Activated CD8-positive, alpha-beta memory T cell treated with anti-CD3 and anti-CD28 coated beads, Interleukin-2, amount 10 ng/mL, durations not matched to agents 7 days and 5 days (primary cell): ENCODE results near the gene ZNF611. TPM values are rescaled to one million over a fixed set of nuclear protein-coding genes. Genes with fewer than 3 reads are reported as not detected.
A peak's percentile ranks its signal among the peaks of the same experiment; 100 is the strongest.
"Not testable (repeated sequence)": the region's sequence is repeated elsewhere in the genome, so short reads cannot be mapped to it uniquely, and the experiment has no call there.

Experiments used
- ATAC-seq: fragments of 150-1000 bp; cut with Tn5 transposase; one replicate; pipeline ENCODE4 v1.10.0; 2021; ENCODE audit warnings: moderate library complexity
- CTCF ChIA-PET: fragments of 350-600 bp; sonication (Branson Sonifier 250); formaldehyde crosslinking; loops from one replicate; lab custom pipeline; 2021; ENCODE audit warnings: antibody characterized with exemption; lab: Charles Lee
- DNase-seq: peaks from one replicate; pipeline ENCODE4 v3.0.0-alpha.2; 2020
- H3K27ac Mint-ChIP-seq: one replicate; pipeline ENCODE4 v1.8.0; 2021; ENCODE audit warnings: mild to moderate bottlenecking, mixed read lengths
- H3K27me3 Mint-ChIP-seq: one replicate; pipeline ENCODE4 v1.8.0; 2021; ENCODE audit warnings: mixed read lengths
- H3K36me3 Mint-ChIP-seq: one replicate; pipeline ENCODE4 v1.8.0; 2021; ENCODE audit warnings: mild to moderate bottlenecking, mixed read lengths
- H3K4me1 Mint-ChIP-seq: one replicate; pipeline ENCODE4 v1.8.0; 2021; ENCODE audit warnings: mixed read lengths
- H3K4me3 Mint-ChIP-seq: one replicate; pipeline ENCODE4 v1.8.0; 2021; ENCODE audit warnings: mild to moderate bottlenecking, moderate library complexity, mixed read lengths
- H3K9me3 Mint-ChIP-seq: one replicate; pipeline ENCODE4 v1.8.0; 2022; ENCODE audit warnings: low read depth, mixed read lengths
- total RNA-seq, 2 experiments: library from RNA; stranded (reverse); gene quantifications; one replicate each; pipeline ENCODE4 v1.2.3, GENCODE V29; 2021

ZNF611 gene
- total RNA-seq, 2 experiments from 2014 or later, result 30.7 to 32.1 TPM

DNA sequence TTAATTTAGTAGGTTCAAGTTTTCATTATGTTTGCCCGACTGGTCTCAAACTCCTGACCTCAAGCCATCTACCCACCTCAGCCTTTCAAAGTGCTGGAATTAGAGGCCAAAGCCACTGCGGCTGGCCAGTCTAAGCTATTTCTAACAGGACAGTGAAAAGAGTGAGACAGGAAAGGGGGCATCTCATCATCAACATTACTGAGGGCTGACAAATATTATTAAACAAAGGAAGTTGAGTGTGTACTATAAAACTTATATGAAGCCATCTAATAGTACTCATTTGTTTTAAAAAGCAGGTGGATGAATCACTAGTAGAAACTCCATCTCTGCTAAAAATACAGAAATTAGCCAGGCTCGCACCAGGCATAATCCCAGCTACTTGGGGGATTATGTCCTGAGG lies 24.3 kb downstream of the ZNF611 start:
- Mint-ChIP-seq H3K4me3 (no peak overlapping the region), H3K36me3 (peaks cover 88% of the 10 kb centered on the region), H3K9me3 (peaks cover 43% of the 10 kb centered on the region), H3K27ac (no peak overlapping the region), H3K27me3 (no peaks in the 10 kb centered on the region), H3K4me1 (peaks cover 21% of the 10 kb centered on the region)
- no peak for ATAC-seq
- CTCF ChIA-PET, result no interaction called here
- DNase-seq, result no peak

DNA sequence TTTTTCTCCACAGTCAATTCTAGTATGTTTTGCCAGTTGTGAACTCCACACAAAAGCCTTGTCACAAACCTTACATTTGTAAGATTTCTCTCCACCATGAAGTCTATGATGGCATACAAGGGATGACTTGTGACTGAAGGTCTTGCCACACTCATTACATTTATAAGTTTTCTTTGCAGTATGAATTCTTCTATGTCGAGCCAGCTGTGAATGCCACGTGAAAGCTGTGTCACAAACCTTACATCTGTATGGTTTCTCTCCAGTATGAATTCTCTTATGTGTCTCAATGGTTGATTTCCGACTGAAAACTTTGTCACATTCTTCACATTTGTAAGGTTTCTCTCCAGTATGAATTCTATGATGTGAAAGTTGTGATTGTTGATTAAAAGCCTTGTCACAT lies 29.2 kb downstream of the ZNF611 start:
- not testable (repeated sequence) for H3K4me1 Mint-ChIP-seq, ATAC-seq, H3K27me3 Mint-ChIP-seq

DNA sequence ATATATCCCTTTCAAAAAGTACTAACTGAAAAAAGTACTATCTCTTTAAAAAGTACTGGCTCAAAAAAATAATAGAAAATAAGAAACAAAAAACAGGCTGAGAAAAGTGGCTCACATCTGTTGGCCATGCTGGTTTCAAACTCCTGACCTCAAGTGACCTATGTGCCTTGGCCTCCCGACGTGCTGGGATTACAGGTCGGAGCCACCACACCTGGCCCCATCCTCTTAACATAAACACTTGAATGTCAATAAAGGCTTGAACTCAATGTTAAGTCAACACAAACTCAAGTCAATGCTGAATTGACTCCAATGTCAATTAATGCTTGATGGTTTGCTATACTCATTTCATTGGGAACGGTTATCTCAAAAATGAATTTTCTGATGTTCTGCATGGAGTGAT lies 30.9 kb downstream of the ZNF611 start:
- no peak overlapping the region for H3K4me3 Mint-ChIP-seq
- ATAC-seq, result no peak
- H3K27ac Mint-ChIP-seq, result no peak overlapping the region
- H3K27me3 Mint-ChIP-seq, result no peaks in the 10 kb centered on the region
- peaks cover 52% of the 10 kb centered on the region for H3K9me3 Mint-ChIP-seq
- peaks cover 57% of the 10 kb centered on the region for H3K36me3 Mint-ChIP-seq
- no peak for DNase-seq
- CTCF ChIA-PET, result no interaction called here
- H3K4me1 Mint-ChIP-seq, result no peaks in the 10 kb centered on the region

More for the DNA sequence above, 29.2 kb downstream of the ZNF611 start:
- Mint-ChIP-seq H3K36me3 (peaks cover 68% of the 10 kb centered on the region), H3K9me3 (peaks cover 53% of the 10 kb centered on the region)
- DNase-seq, H3K4me3 Mint-ChIP-seq, H3K27ac Mint-ChIP-seq, CTCF ChIA-PET: not testable (repeated sequence)

DNA sequence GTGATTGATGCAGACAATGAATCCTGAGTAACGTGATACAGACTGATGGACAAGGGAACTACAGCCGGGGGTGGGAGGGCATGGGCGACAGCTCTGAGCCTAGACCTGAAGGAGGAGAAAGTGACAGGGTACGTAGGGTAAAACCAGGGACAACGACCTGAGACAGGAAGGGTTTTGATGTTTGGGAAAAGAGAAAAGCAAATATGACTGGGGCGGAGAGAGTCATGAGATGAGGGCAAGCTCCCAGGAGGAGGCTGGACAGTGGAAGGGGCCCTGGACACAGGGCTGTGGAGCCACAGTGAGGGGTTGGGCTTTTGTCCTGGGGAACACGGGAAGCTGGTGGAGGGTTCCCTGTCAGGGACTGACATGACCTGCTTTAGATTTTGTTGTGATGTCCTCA lies 34.2 kb downstream of the ZNF611 start:
- peaks cover 29% of the 10 kb centered on the region for H3K36me3 Mint-ChIP-seq
- DNase-seq, result no peak
- ATAC-seq, result no peak
- no peaks in the 10 kb centered on the region for H3K27me3 Mint-ChIP-seq
- no peaks in the 10 kb centered on the region for H3K4me1 Mint-ChIP-seq
- peaks cover 42% of the 10 kb centered on the region for H3K9me3 Mint-ChIP-seq
- CTCF ChIA-PET, result no interaction called here
- H3K27ac Mint-ChIP-seq, result no peak overlapping the region
- no peak overlapping the region for H3K4me3 Mint-ChIP-seq

DNA sequence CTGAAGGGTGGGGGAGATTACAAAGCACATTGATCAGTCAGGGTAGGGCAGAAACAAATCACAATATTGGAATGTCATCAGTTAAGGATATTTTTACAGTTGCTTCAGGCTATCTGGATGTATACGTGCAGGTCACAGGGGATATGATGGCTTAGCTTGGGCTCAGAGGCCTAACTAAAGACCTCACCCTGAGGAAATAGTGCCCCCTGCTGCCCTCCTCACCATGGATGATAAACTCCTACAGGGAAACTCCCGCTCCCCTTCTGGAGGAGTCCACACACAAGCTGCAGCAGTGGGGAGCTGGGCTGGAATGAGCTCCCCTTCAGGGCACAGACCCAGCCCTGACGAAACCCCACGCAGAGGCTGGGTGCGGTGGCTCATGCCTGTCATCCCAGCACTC lies 35.3 kb downstream of the ZNF611 start:
- H3K27ac Mint-ChIP-seq, CTCF ChIA-PET, H3K27me3 Mint-ChIP-seq, DNase-seq, ATAC-seq, H3K4me1 Mint-ChIP-seq, H3K4me3 Mint-ChIP-seq: not testable (repeated sequence)
- H3K9me3 Mint-ChIP-seq, result peaks cover 31% of the 10 kb centered on the region
- peaks cover 20% of the 10 kb centered on the region for H3K36me3 Mint-ChIP-seq

DNA sequence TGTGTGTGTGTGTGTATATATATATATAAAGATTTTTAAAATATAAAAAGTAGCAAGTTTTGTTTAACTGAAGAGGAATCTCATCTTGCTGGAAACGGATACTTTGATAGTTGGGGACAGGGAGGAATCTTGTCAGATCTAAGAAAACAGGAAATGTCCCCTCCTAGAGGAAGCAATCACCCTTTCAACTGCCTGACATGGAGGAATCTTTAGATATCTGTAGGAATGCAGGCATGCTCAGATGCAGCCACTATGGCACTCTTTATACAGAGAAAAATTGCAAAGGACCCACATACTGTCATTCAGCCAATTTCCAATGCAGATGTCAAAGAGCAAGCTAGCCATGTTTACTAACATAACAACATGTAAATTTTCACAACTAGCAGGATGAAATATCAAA lies 38.8 kb downstream of the ZNF611 start:
- no peak for ATAC-seq
- Mint-ChIP-seq H3K27ac (no peak overlapping the region), H3K4me1 (peaks cover 2% of the 10 kb centered on the region), H3K4me3 (no peak overlapping the region), H3K36me3 (peaks cover 16% of the 10 kb centered on the region), H3K27me3 (no peaks in the 10 kb centered on the region), H3K9me3 (peaks cover 25% of the 10 kb centered on the region)
- CTCF ChIA-PET, result no interaction called here
- no peak for DNase-seq

DNA sequence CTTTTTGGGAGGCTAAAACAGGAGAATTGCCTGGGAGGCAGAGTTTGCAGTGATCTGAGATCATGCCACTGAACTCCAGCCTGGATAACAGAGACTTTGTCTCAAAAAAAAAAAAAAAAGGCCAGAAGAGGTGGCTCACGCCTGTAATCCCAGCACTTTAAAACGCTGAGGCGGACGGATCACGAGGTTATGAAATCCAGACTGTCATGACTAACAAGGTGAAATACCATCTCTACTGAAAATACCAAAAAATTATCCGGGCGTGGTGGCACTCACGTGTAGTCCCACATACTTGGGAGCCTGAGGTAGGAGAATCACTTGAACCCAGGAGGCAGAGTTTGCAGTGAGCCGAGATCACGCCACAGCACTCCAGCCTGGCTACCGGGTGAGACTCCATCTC lies 39.9 kb downstream of the ZNF611 start:
- DNase-seq, result no peak
- Mint-ChIP-seq H3K27me3 (no peaks in the 10 kb centered on the region), H3K9me3 (peaks cover 19% of the 10 kb centered on the region), H3K4me3 (no peak overlapping the region), H3K36me3 (peaks cover 12% of the 10 kb centered on the region), H3K27ac (no peak overlapping the region), H3K4me1 (peaks cover 6% of the 10 kb centered on the region)
- CTCF ChIA-PET, result interaction anchor here (0.7 kb wide), 1 partner anchor 314 kb away, joined by 5 read pairs; no protein-coding TSS in a partner anchor
- no peak for ATAC-seq

DNA sequence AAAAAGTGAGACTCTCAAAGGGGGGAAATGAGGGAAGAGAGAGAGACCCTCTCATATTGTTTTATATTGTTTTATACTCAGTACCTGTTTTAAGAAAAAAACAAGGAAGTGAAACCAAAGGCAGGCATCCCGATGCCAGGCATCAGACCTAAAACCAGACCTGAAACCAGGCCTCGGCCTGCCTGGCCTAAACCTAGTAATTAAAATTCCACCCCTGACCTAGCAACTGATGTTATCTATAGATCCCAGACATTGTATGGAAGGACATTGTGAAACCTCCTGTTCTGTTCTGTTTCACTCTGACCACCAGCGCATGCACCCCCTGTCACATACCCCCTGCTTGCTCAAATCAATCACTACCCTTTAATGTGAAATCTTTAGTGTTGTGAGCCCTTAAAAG lies 40.6 kb downstream of the ZNF611 start:
- H3K4me3 Mint-ChIP-seq, ATAC-seq, H3K4me1 Mint-ChIP-seq, DNase-seq, H3K27me3 Mint-ChIP-seq, CTCF ChIA-PET, H3K27ac Mint-ChIP-seq: not testable (repeated sequence)
- Mint-ChIP-seq H3K9me3 (peaks cover 17% of the 10 kb centered on the region), H3K36me3 (peaks cover 16% of the 10 kb centered on the region)

DNA sequence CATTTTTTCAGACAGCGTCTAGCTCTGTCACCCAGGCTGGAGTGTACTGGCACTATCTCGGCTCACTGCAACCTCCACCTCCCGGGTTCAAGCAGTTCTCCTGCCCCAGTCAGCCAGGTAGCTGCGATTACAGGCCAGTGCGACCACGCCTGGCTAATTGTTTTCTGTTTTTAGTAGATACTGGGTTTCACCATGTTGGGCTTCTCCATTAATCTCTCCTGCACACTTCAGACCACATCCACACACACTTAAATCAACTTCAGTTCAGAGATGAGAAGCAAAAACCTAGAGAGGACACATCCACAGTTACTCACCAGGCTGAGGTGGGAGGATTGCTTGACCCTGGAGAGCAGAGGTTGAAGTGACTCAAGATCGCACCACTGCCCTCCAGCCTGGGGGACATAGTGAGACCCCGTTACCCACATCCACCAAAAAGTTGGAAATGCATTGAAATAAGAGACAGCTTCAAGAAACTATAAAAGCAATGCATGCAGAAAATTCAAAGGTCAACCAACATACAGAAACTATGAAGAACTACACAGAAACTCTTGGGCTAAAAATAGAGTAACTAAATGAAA lies 42.3 kb downstream of the ZNF611 start:
- H3K4me1 Mint-ChIP-seq, result peaks cover 22% of the 10 kb centered on the region

DNA sequence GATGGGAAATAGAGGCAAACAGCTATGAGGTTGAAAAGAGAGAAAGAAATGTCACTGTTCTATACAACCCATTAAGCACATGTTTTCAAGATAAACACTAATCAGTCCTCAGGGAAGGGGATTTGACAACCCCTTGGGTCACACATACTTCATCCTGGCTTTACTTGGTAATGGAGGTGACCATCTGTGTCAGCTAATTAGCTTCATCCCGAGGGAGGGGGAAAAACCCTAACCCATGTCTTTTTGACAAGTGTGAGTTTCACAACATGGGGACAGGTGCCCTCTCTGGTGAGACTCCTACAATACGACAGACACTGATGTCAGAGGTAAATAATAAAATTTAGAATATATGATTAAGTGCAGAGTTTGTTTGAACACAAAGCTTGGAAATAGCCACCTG lies 43.1 kb downstream of the ZNF611 start:
- Mint-ChIP-seq H3K9me3 (peaks cover 8% of the 10 kb centered on the region), H3K36me3 (peaks cover 31% of the 10 kb centered on the region), H3K27me3 (no peaks in the 10 kb centered on the region), H3K27ac (no peak overlapping the region), H3K4me3 (no peak overlapping the region), H3K4me1 (peaks cover 22% of the 10 kb centered on the region)
- DNase-seq (no peak), ATAC-seq (no peak)
- CTCF ChIA-PET, result interaction anchor here (0.5 kb wide), 1 partner anchor 394 kb away, joined by 3 read pairs; no protein-coding TSS in a partner anchor

More for the DNA sequence above, 42.3 kb downstream of the ZNF611 start:
- H3K36me3 Mint-ChIP-seq, result peaks cover 30% of the 10 kb centered on the region
- no peak overlapping the region for H3K27ac Mint-ChIP-seq
- ATAC-seq (no peak), DNase-seq (no peak)
- CTCF ChIA-PET, result interaction anchor here (0.5 kb wide), 1 partner anchor 394 kb away, joined by 3 read pairs; no protein-coding TSS in a partner anchor
- H3K4me3 Mint-ChIP-seq, result no peak overlapping the region
- H3K9me3 Mint-ChIP-seq, result peaks cover 11% of the 10 kb centered on the region
- H3K27me3 Mint-ChIP-seq, result no peaks in the 10 kb centered on the region

DNA sequence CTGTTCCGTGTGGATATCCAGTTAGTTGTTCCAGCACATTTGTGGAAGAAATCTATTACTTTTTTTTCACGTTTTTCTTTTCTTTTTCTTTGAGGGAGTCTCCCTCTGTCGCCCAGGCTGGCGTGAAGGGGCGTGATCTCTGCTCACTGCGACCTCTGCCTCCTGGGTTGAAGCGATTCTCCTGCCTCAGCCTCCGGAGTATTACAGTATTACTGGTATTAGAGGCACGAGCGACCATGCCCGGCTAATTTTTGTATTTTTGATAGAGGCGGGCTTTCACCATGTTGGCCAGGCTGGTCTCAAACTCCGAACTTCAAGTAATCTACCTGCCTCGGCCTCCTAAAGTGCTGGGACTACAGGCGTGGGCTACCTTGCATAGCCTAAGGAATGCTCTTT lies 43.6 kb downstream of the ZNF611 start:
- H3K27me3 Mint-ChIP-seq, result no peaks in the 10 kb centered on the region
- peaks cover 24% of the 10 kb centered on the region for H3K4me1 Mint-ChIP-seq
- peak overlapping the region; percentile 94 for H3K27ac Mint-ChIP-seq
- H3K9me3 Mint-ChIP-seq, result peaks cover 8% of the 10 kb centered on the region
- CTCF ChIA-PET, result no interaction called here
- H3K36me3 Mint-ChIP-seq, result peaks cover 34% of the 10 kb centered on the region
- peak overlapping the region; percentile 96 for H3K4me3 Mint-ChIP-seq
- ATAC-seq (no peak), DNase-seq (no peak)

DNA sequence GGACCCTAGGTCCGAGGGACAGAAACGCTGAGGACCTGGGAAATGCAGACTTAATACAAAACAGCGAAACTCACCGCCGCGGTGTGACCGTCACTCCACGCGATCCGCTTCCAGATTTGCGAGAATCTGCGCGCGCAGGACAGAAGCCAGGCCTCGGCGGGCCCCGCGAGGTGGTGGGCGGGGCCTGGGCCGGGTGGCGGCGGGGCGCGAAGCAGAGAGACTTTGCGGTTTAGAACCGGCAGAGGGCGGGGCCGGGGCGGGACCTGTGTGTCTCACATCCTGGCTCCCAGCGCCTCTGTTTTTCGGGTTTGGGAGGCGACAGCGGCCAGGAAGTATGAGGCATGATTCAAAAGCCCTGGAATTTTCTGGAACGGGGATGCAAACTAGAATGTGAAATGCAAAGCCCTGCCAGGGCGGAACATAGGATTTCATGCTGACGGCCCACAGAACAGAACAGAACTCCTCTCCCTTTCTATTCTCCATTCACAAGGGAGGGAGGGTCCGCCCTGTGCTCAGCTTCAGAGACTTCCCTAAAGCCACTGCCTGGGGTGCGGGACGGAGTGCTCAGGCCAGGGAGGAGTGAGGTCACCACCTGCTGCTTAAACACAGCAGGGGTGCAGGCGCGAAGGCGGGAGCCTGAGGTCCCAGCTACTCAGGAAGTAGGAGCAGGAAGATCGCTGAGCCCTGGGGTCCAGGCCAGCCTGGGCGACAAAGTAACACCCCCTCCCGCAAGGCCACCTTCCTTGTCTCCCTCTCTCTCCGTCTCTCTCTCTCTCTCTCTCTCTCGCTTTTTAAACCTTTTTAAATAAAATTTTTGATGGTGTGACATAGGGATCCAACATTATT lies 44.3 kb downstream of the ZNF611 start:
- Mint-ChIP-seq H3K27ac (peak overlapping the region; percentile 94), H3K4me3 (peak overlapping the region; percentile 96), H3K4me1 (peaks cover 24% of the 10 kb centered on the region), H3K27me3 (no peaks in the 10 kb centered on the region), H3K36me3 (peaks cover 36% of the 10 kb centered on the region), H3K9me3 (peaks cover 6% of the 10 kb centered on the region)
- CTCF ChIA-PET, result no interaction called here
- peak; percentile 96 for ATAC-seq
- DNase-seq, result peak; percentile 95

DNA sequence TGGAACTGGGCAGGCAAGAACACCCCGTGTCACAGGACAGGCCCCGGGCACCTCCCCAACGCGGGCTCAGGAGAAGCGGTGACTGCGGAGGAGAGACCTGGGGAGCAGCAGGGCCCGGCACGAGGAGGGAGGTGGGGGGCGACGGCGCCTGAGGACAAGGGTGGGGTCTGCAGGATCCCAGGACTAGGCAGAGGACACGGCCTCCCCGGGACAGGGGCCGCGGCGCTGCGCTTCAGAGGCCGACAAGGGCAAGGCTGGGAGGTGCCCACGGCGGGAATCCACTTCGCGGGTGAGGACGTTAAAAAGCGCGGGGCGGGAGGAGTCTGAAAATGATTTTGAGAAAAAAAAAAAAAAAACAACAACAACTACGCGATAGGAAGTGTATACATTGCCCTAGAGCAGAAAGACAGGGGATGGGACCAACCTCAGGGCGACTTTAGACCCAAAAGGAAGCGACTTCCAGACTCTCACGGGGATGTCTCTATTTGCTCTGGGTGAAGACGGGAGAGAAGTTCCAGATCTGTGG lies 44.9 kb downstream of the ZNF611 start:
- DNase-seq, result peak; percentile 55
- no peaks in the 10 kb centered on the region for H3K27me3 Mint-ChIP-seq
- peaks cover 26% of the 10 kb centered on the region for H3K4me1 Mint-ChIP-seq

More for the DNA sequence above, 44.9 kb downstream of the ZNF611 start:
- peak overlapping the region; percentile 94 for H3K27ac Mint-ChIP-seq
- peak; percentile 63 for ATAC-seq
- CTCF ChIA-PET, result interaction anchor here (1.8 kb wide), 1 partner anchor 39 kb away, joined by 3 read pairs; no protein-coding TSS in a partner anchor
- H3K4me3 Mint-ChIP-seq, result peak overlapping the region; percentile 96
- H3K9me3 Mint-ChIP-seq, result peaks cover 6% of the 10 kb centered on the region
- peaks cover 40% of the 10 kb centered on the region for H3K36me3 Mint-ChIP-seq
